ENCODE data around the gene PTPRM.

PTPRM gene

DNA sequence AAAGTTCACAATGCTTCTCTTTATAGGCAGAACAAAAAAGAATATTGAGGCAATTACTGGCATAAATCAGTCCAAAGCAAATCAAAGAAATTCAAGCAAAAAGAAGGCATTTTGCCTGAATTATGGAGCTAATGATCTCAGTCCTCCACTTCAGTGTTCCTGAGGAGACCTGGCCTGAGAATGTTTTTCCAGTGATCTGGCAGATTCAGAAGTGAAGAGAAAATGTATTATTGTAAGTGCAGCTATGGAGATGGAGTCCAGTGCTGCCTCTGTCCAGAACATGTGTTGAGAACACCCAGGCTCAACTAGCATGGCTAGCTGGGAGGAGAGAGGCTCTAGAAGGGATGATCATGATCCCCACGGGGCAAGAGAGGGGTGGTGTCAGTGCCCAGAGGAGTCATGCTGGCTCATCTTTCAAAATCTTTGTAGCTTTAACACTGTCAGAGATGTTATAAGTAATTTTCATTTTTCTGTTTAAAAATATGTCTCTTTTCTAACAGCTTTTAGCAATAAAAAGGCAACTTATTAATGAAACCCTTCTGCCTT lies 675.1 kb downstream of the PTPRM start:
- no peak overlapping the region for H3K4me3 ChIP-seq (ENCODE audit: low read depth, low read length)
- in situ Hi-C loops (cut with HindIII; ENCODE audit: low sequenced_read_pairs), result no loop called here
- TF ChIP-seq, protein P1, sequence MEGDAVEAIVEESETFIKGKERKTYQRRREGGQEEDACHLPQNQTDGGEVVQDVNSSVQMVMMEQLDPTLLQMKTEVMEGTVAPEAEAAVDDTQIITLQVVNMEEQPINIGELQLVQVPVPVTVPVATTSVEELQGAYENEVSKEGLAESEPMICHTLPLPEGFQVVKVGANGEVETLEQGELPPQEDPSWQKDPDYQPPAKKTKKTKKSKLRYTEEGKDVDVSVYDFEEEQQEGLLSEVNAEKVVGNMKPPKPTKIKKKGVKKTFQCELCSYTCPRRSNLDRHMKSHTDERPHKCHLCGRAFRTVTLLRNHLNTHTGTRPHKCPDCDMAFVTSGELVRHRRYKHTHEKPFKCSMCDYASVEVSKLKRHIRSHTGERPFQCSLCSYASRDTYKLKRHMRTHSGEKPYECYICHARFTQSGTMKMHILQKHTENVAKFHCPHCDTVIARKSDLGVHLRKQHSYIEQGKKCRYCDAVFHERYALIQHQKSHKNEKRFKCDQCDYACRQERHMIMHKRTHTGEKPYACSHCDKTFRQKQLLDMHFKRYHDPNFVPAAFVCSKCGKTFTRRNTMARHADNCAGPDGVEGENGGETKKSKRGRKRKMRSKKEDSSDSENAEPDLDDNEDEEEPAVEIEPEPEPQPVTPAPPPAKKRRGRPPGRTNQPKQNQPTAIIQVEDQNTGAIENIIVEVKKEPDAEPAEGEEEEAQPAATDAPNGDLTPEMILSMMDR (IDR thresholded peaks at IDR 0.05; ENCODE audit: low read depth, low read length), result no peak
- no peak for DNase-seq (ENCODE audit: low read depth, low spot score)

DNA sequence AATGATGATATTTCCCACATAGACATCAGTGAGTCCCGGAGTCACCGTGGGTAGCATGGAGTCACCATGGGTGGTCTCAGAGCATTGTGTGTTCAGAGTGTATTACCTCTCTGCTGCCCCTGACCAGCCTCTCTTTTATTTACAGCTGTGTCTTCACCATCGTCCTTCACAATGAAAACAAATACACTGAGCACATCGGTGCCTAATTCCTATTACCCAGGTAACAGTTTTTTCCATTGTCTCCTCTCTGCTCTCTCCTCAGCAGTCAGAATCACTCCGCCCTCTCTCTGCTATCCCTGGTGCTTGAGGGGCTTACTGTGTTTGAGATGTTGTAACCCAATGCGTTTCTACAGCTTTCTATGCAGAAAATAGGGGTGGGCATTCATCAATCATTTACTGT lies 680.6 kb downstream of the PTPRM start:
- TF ChIP-seq, protein P1 (IDR thresholded peaks at IDR 0.05; ENCODE audit: low read depth, low read length), result no peak
- no peak overlapping the region for H3K4me3 ChIP-seq (ENCODE audit: low read depth, low read length)
- in situ Hi-C loops (cut with HindIII; ENCODE audit: low sequenced_read_pairs), result no loop called here
- no peak for DNase-seq (ENCODE audit: low read depth, low spot score)

DNA sequence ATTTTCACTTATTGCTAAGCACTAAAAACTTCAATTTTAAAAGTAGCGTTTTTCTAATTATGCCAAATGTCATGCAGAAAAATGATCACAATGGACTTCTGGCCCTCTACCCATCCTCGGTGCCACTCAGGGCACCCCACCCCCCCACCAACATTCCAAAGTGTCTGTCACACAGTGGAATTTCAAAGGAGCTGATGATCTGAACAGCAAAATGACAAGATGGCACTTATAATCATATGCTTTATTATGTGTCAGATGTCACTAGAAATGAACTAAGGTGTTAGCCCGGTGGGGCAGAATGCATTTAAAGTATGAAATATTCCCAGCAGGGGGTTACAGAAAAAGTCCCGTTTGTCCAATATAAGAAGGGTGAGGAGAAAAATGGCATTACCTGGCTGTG lies 681.5 kb downstream of the PTPRM start:
- in situ Hi-C loops (cut with HindIII; ENCODE audit: low sequenced_read_pairs), result no loop called here
- H3K4me3 ChIP-seq (ENCODE audit: low read depth, low read length), result no peak overlapping the region
- DNase-seq (ENCODE audit: low read depth, low spot score), result no peak
- TF ChIP-seq, protein P1 (IDR thresholded peaks at IDR 0.05; ENCODE audit: low read depth, low read length), result no peak

DNA sequence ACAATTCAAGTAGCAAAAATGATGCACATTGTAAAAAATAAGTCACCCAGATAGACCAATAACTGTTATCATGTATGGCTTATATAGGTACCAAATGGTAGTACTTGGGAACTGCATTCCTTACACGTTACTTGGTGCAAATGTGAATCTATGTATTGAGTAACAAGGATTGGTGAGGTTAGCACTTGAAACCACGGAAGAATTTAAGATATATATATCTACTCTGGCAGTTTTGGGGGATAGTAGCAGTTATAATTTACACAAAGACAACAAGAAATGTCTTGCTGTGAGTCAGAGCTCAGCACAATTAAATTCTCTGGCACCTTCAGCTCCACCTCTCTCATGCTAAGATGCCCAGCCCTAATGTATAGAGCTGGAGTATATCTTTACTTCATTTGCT lies 682.7 kb downstream of the PTPRM start:
- no peak for DNase-seq (ENCODE audit: low read depth, low spot score)
- in situ Hi-C loops (cut with HindIII; ENCODE audit: low sequenced_read_pairs), result no loop called here
- H3K4me3 ChIP-seq (ENCODE audit: low read depth, low read length), result no peak overlapping the region
- TF ChIP-seq, protein P1 (IDR thresholded peaks at IDR 0.05; ENCODE audit: low read depth, low read length), result no peak

DNA sequence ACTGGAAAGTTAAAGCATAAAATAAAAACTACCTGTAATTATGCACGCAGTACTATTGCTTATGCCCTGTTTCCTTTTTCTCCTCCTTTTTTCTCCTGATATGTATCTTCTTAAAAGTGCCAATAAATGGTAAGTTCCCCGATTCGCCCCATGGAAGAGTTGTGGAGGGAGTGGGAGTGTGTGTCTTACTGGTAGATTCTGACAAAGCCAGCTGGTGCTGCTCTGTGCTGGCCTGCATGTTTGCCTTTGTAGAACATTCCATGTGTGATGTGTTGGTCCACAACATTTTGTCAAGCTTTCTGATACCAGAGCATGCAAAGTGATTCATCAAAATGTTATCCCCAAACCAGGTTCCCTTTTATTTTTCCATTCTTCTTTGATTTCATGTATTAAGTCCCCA lies 685.3 kb downstream of the PTPRM start:
- DNase-seq (ENCODE audit: low read depth, low spot score), result no peak
- TF ChIP-seq, protein P1 (IDR thresholded peaks at IDR 0.05; ENCODE audit: low read depth, low read length), result no peak
- in situ Hi-C loops (cut with HindIII; ENCODE audit: low sequenced_read_pairs), result no loop called here
- H3K4me3 ChIP-seq (ENCODE audit: low read depth, low read length), result no peak overlapping the region

DNA sequence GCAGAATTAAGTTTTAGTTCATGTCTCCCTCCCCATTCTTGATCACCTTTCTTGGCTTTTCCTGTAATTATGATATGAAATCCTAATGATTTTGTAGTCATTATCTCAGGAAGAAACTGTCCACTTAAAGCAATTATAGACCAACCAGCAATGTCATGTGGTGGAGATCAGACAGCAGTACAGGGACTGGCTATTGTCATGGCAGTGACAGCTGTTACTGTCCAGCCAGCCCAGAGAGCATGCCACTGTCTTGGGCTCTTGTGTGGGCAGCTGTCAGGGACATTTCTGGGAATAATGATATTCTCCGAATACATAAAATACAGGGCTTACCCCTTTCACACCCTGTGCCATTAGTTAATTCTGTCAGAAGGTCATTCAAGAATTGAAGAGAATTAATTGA lies 686.8 kb downstream of the PTPRM start:
- DNase-seq (ENCODE audit: low read depth, low spot score), result no peak
- TF ChIP-seq, protein P1 (IDR thresholded peaks at IDR 0.05; ENCODE audit: low read depth, low read length), result no peak
- in situ Hi-C loops (cut with HindIII; ENCODE audit: low sequenced_read_pairs), result no loop called here
- no peak overlapping the region for H3K4me3 ChIP-seq (ENCODE audit: low read depth, low read length)

DNA sequence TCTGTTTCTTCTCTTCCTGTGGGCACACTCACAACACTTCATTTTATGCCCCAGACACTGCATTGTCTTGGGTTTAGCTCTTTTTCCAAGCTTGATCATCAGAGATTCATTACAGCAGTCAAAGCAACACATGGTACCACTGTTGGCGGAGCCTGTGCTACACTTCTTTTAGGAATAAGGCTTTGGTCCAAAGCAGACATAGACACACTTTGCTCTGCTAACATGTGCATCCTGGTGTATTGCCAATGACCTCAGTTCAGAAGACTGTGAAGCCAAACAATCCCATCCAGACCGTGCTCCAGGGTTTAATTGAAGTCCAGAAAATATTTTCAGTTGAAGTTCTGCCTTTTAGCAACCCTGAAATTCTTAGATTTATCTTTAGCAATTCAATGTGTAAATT lies 687.5 kb downstream of the PTPRM start:
- no peak overlapping the region for H3K4me3 ChIP-seq (ENCODE audit: low read depth, low read length)
- TF ChIP-seq, protein P1 (IDR thresholded peaks at IDR 0.05; ENCODE audit: low read depth, low read length), result no peak
- peak; percentile 29 for DNase-seq (ENCODE audit: low read depth, low spot score)
- in situ Hi-C loops (cut with HindIII; ENCODE audit: low sequenced_read_pairs), result no loop called here
